ENCODE results near the gene ADARB2. TPM values are rescaled to one million over a fixed set of nuclear protein-coding genes. Genes with fewer than 3 reads are reported as not detected.

ADARB2 gene
- polyA plus RNA-seq, 1 of the 3 experiments (the other 2 are of a cell fraction): not detected

DNA sequence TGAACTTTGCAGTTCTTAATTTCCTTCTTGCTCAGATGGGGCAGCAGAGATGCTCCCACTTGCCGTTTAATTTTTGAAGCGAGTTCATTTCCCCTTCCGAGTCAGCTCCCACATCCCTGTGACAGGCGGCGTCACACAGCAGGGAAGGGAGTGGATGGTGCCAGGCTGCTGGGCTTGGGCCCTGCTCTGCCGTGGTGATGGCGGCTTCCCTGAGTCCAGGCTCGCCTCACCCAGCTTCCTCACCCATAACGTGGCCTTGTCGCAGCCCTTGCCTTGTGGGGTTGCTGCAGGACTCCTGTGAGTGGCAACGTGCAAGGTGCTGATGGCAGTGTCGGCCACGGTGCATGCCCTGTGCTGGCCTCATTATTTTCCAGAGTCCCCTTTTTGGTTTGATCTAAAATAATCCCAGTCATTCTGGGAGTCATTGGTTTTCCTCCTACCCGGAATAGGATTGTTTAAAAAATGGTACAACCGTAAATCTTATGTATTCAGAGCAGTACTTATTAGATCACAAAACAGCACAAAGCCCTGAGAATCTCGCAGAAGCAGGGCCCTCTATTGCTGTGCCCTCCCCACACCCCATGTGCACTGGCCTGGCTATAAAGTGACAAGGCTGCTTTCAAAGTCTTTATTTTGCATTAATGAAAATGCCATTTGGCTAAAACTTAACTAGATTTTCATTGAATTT is 421.1 kb downstream of the ADARB2 start (continued):
- TF ChIP-seq, protein P1, sequence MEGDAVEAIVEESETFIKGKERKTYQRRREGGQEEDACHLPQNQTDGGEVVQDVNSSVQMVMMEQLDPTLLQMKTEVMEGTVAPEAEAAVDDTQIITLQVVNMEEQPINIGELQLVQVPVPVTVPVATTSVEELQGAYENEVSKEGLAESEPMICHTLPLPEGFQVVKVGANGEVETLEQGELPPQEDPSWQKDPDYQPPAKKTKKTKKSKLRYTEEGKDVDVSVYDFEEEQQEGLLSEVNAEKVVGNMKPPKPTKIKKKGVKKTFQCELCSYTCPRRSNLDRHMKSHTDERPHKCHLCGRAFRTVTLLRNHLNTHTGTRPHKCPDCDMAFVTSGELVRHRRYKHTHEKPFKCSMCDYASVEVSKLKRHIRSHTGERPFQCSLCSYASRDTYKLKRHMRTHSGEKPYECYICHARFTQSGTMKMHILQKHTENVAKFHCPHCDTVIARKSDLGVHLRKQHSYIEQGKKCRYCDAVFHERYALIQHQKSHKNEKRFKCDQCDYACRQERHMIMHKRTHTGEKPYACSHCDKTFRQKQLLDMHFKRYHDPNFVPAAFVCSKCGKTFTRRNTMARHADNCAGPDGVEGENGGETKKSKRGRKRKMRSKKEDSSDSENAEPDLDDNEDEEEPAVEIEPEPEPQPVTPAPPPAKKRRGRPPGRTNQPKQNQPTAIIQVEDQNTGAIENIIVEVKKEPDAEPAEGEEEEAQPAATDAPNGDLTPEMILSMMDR (IDR thresholded peaks at IDR 0.05): no peak
- TF ChIP-seq TEAD4 (IDR thresholded peaks at IDR 0.05; ENCODE audit: borderline replicate concordance, insufficient read depth) (no peak), GABPA (IDR thresholded peaks at IDR 0.05; ENCODE audit: low read depth) (no peak), RAD21 (IDR thresholded peaks at IDR 0.05; ENCODE audit: low read length) (no peak), SMC3 (IDR thresholded peaks at IDR 0.05; ENCODE audit: low read depth, low read length) (no peak)
- TF ChIP-seq, protein P2, sequence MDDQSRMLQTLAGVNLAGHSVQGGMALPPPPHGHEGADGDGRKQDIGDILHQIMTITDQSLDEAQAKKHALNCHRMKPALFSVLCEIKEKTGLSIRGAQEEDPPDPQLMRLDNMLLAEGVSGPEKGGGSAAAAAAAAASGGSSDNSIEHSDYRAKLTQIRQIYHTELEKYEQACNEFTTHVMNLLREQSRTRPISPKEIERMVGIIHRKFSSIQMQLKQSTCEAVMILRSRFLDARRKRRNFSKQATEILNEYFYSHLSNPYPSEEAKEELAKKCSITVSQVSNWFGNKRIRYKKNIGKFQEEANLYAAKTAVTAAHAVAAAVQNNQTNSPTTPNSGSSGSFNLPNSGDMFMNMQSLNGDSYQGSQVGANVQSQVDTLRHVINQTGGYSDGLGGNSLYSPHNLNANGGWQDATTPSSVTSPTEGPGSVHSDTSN (IDR thresholded peaks at IDR 0.05): no peak

DNA sequence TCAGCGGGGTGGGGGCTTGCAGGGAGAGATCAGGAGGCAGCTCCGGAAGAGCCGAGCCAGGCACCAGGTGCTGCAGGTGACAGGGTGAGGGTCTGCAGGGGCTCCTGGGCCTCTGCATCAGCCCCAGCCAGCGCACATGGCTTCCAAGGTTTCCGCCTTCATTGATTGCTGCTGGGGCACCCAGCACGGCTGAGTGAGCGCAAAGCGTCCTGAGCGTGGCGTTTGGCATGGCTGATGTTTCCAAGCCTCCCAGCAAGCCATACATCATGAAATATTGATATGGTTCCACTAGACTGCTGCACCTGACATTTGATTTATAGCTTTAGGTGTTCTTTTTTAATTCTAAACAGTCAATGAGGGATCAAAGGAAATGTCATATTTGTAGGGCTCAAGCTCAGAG is 422.1 kb downstream of the ADARB2 start:
- Histone ChIP-seq H3K36me3 (replicated peaks in 1 of 2; ENCODE audit: control insufficient read depth in 1 of 2, insufficient read depth in 2 of 2, low read length in 1 of 2) (no peaks in the 10 kb centered on the region), H3K9me3 (no peaks in the 10 kb centered on the region), H3K4me2 (no peak overlapping the region), H2AFZ (ENCODE audit: low read depth) (no peak overlapping the region), H3K79me2 (ENCODE audit: insufficient read depth) (no peaks in the 10 kb centered on the region), H3F3A (replicated peaks; ENCODE audit: insufficient read depth) (no peaks in the 10 kb centered on the region), H3K9me2 (no peaks in the 10 kb centered on the region), H3K27me3 (ENCODE audit: insufficient read depth) (no peaks in the 10 kb centered on the region), H3K27ac (ENCODE audit: low read depth in 2 of 2, low read length in 1 of 2) (no peak overlapping the region), H3K4me3 (ENCODE audit: low read depth in 2 of 2, low read length in 1 of 2) (no peak overlapping the region), H4K20me1 (ENCODE audit: insufficient read depth) (no peaks in the 10 kb centered on the region), H3K9ac (no peak overlapping the region), H3K4me1 (ENCODE audit: control insufficient read depth in 1 of 2, insufficient read depth in 2 of 2, low read depth in 1 of 2, low read length in 1 of 2) (peaks cover 0 to 6% of the 10 kb centered on the region in 2 experiments; a peak in 1 of 4 replicates)
- ChIA-PET POLR2A (no interaction called here), CTCF (interaction anchor here (1.3 to 2.0 kb wide), 3 partner anchors 21 to 105 kb away, joined by 3 to 5 read pairs (median 4); no protein-coding TSS in a partner anchor)
- WGBS (ENCODE audit: low lambda C conversion rate): 62% methylated on average over 10 of the region's 10 CpGs
- DNase-seq: no peak
- TF ChIP-seq, protein P3, sequence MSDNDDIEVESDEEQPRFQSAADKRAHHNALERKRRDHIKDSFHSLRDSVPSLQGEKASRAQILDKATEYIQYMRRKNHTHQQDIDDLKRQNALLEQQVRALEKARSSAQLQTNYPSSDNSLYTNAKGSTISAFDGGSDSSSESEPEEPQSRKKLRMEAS (IDR thresholded peaks at IDR 0.05; ENCODE audit: low read depth): no peak
- TF ChIP-seq RAD21 (IDR thresholded peaks at IDR 0.05; ENCODE audit: low read length) (no peak), SMC3 (IDR thresholded peaks at IDR 0.05; ENCODE audit: low read depth, low read length) (no peak), TAF1 (IDR thresholded peaks at IDR 0.05; ENCODE audit: borderline replicate concordance, low read depth, low read length) (no peak)
- TF ChIP-seq, protein P4, sequence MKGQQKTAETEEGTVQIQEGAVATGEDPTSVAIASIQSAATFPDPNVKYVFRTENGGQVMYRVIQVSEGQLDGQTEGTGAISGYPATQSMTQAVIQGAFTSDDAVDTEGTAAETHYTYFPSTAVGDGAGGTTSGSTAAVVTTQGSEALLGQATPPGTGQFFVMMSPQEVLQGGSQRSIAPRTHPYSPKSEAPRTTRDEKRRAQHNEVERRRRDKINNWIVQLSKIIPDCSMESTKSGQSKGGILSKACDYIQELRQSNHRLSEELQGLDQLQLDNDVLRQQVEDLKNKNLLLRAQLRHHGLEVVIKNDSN (IDR thresholded peaks at IDR 0.05; ENCODE audit: borderline replicate concordance, low read depth): no peak

DNA sequence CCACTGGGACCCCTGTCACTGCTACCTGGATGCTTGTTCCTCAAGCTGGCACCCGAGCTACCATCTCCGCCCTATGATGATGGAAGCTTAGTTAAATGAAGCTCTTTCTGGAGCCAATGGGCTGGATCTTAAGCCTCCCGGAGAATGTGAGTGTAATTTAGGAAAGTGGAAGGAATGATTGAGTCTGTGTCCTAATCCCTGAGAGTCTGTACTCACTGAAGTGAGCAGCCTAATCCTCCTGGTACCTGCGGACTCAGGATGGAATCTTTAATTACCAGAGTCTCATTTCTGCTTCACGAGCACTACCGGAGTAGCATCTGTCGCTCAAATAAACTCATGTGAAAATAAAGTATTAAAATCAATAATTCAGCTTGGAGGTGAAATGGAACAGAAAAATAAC is 425.6 kb downstream of the ADARB2 start:
- POLR2A ChIA-PET: no interaction called here
- no peak for TF ChIP-seq JUND (IDR thresholded peaks at IDR 0.05)
- no peak for TF ChIP-seq GATA2 (CRISPR knock-in tag; IDR thresholded peaks at IDR 0.05)
- TF ChIP-seq CHD2 (IDR thresholded peaks at IDR 0.05; ENCODE audit: low read length, partially characterized antibody): no peak
- no peak for TF ChIP-seq EZH2phosphoT487 (IDR thresholded peaks at IDR 0.05; ENCODE audit: borderline replicate concordance, low read depth)
- TF ChIP-seq, protein P5, sequence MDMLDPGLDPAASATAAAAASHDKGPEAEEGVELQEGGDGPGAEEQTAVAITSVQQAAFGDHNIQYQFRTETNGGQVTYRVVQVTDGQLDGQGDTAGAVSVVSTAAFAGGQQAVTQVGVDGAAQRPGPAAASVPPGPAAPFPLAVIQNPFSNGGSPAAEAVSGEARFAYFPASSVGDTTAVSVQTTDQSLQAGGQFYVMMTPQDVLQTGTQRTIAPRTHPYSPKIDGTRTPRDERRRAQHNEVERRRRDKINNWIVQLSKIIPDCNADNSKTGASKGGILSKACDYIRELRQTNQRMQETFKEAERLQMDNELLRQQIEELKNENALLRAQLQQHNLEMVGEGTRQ (IDR thresholded peaks at IDR 0.05; ENCODE audit: borderline replicate concordance, low read depth, low read length): no peak
- TF ChIP-seq MEF2A (IDR thresholded peaks at IDR 0.05; ENCODE audit: borderline replicate concordance, low read depth): no peak
- TF ChIP-seq NRF1 (IDR thresholded peaks at IDR 0.05; ENCODE audit: low read depth, low read length): no peak
- no peak for TF ChIP-seq YY1 (IDR thresholded peaks at IDR 0.05; ENCODE audit: low read depth)
- no peak for TF ChIP-seq NFIC (IDR thresholded peaks at IDR 0.05; ENCODE audit: borderline replicate concordance)
- no peak for TF ChIP-seq TAF1 (IDR thresholded peaks at IDR 0.05; ENCODE audit: borderline replicate concordance, low read depth, low read length)

More for the DNA sequence above, 425.6 kb downstream of the ADARB2 start:
- Histone ChIP-seq H3K27ac (ENCODE audit: low read depth in 2 of 2, low read length in 1 of 2) (no peak overlapping the region), H3K4me1 (ENCODE audit: control insufficient read depth in 1 of 2, insufficient read depth in 2 of 2, low read depth in 1 of 2, low read length in 1 of 2) (peaks cover 0 to 6% of the 10 kb centered on the region in 2 experiments; a peak in 1 of 4 replicates), H4K20me1 (ENCODE audit: insufficient read depth) (no peaks in the 10 kb centered on the region), H3K9me2 (no peaks in the 10 kb centered on the region), H3F3A (replicated peaks; ENCODE audit: insufficient read depth) (no peaks in the 10 kb centered on the region), H3K9ac (no peak overlapping the region), H3K79me2 (ENCODE audit: insufficient read depth) (no peaks in the 10 kb centered on the region), H2AFZ (ENCODE audit: low read depth) (no peak overlapping the region), H3K9me3 (no peaks in the 10 kb centered on the region), H3K36me3 (replicated peaks in 1 of 2; ENCODE audit: control insufficient read depth in 1 of 2, insufficient read depth in 2 of 2, low read length in 1 of 2) (no peaks in the 10 kb centered on the region), H3K27me3 (ENCODE audit: insufficient read depth) (no peaks in the 10 kb centered on the region), H3K4me2 (no peak overlapping the region), H3K4me3 (ENCODE audit: low read depth in 2 of 2, low read length in 1 of 2) (no peak overlapping the region)
- CTCF ChIA-PET: no interaction called here
- WGBS (ENCODE audit: low lambda C conversion rate): 40% methylated on average over 7 of the region's 7 CpGs
- DNase-seq: no peak
